ENCODE results near the gene KCNMB4.

Gene KCNMB4

DNA sequence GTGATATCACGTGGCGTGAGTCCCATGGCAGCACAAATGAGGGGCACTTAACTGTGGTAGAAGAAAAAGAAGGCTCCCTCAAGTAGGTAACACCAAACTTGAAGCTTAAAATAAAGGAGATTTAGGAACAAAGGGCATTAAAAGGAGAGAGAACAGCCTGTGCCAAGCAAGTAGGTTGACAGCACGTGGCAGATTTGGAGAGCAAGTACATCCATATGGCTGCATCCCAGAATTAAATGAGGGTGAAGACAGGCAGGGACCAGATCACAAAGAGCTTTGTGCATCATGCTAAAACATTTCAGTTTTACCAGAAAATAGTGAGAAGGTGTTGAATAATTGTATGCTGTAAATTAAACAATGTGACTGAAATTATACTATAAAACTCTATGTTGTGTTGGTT, 32.8 kb downstream of the KCNMB4 start:
- no peak for TF ChIP-seq SIN3A (IDR thresholded peaks at IDR 0.05; ENCODE audit: borderline replicate concordance, insufficient read depth, low read length)
- no peak for TF ChIP-seq POLR2AphosphoS5 (IDR thresholded peaks at IDR 0.05; ENCODE audit: low read depth, low read length)
- no peak for TF ChIP-seq FOXP2 (optimal IDR thresholded peaks at IDR 0.05; ENCODE audit: borderline replicate concordance, extremely low read depth, extremely low read length, insufficient read depth)
- no peak for TF ChIP-seq REST (IDR thresholded peaks at IDR 0.05; ENCODE audit: insufficient read depth in 1 of 2, low read depth in 2 of 2, low read length in 2 of 2)
- no peak for TF ChIP-seq TAF1 (IDR thresholded peaks at IDR 0.05; ENCODE audit: borderline replicate concordance, insufficient read depth, low read length)

- TF ChIP-seq REST (IDR thresholded peaks at IDR 0.05; ENCODE audit: insufficient read depth in 1 of 2, low read depth in 2 of 2, low read length in 2 of 2): no peak
- no peak for TF ChIP-seq POLR2AphosphoS5 (IDR thresholded peaks at IDR 0.05; ENCODE audit: low read depth, low read length)
- TF ChIP-seq FOXP2 (optimal IDR thresholded peaks at IDR 0.05; ENCODE audit: borderline replicate concordance, extremely low read depth, extremely low read length, insufficient read depth): no peak
- TF ChIP-seq TAF1 (IDR thresholded peaks at IDR 0.05; ENCODE audit: borderline replicate concordance, insufficient read depth, low read length): no peak
- TF ChIP-seq SIN3A (IDR thresholded peaks at IDR 0.05; ENCODE audit: borderline replicate concordance, insufficient read depth, low read length): no peak
Measured at GRCh38 chr12:70399311-70399710, 33.2 kb downstream of the KCNMB4 start.

- TF ChIP-seq FOXP2 (optimal IDR thresholded peaks at IDR 0.05; ENCODE audit: borderline replicate concordance, extremely low read depth, extremely low read length, insufficient read depth): no peak
- TF ChIP-seq POLR2AphosphoS5 (IDR thresholded peaks at IDR 0.05; ENCODE audit: low read depth, low read length): no peak
- no peak for TF ChIP-seq SIN3A (IDR thresholded peaks at IDR 0.05; ENCODE audit: borderline replicate concordance, insufficient read depth, low read length)
- TF ChIP-seq REST (IDR thresholded peaks at IDR 0.05; ENCODE audit: insufficient read depth in 1 of 2, low read depth in 2 of 2, low read length in 2 of 2): no peak
- no peak for TF ChIP-seq TAF1 (IDR thresholded peaks at IDR 0.05; ENCODE audit: borderline replicate concordance, insufficient read depth, low read length)
Measured at GRCh38 chr12:70400124-70400523, 34.0 kb downstream of the KCNMB4 start.

DNA sequence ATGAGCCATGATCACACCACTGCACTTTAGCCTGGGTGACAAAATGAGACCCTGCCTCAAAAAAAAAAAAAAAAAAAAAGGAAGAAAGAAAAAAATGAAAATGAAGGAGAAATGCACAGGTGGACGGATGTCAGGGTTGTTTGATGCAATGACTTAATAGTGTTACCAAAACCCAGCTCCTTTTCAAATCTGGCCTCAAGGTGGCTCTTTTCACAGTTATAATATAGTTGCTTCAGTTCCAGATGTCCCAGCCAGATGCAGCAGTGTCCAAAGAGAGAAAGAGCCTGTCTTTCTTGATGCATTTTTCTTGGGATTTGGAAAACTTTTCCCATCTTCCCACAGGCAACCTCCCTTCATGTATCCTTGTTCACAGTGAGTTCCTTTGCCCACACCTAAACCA, 36.5 kb downstream of the KCNMB4 start:
- TF ChIP-seq TAF1 (IDR thresholded peaks at IDR 0.05; ENCODE audit: borderline replicate concordance, insufficient read depth, low read length): no peak
- TF ChIP-seq SIN3A (IDR thresholded peaks at IDR 0.05; ENCODE audit: borderline replicate concordance, insufficient read depth, low read length): no peak
- TF ChIP-seq POLR2AphosphoS5 (IDR thresholded peaks at IDR 0.05; ENCODE audit: low read depth, low read length): no peak
- no peak for TF ChIP-seq FOXP2 (optimal IDR thresholded peaks at IDR 0.05; ENCODE audit: borderline replicate concordance, extremely low read depth, extremely low read length, insufficient read depth)
- no peak for TF ChIP-seq REST (IDR thresholded peaks at IDR 0.05; ENCODE audit: insufficient read depth in 1 of 2, low read depth in 2 of 2, low read length in 2 of 2)

GRCh38 chr12:70403826-70404225, 37.7 kb downstream of the KCNMB4 start:
- no peak for TF ChIP-seq POLR2AphosphoS5 (IDR thresholded peaks at IDR 0.05; ENCODE audit: low read depth, low read length)
- TF ChIP-seq FOXP2 (optimal IDR thresholded peaks at IDR 0.05; ENCODE audit: borderline replicate concordance, extremely low read depth, extremely low read length, insufficient read depth): no peak
- TF ChIP-seq TAF1 (IDR thresholded peaks at IDR 0.05; ENCODE audit: borderline replicate concordance, insufficient read depth, low read length): no peak
- TF ChIP-seq REST (IDR thresholded peaks at IDR 0.05; ENCODE audit: insufficient read depth in 1 of 2, low read depth in 2 of 2, low read length in 2 of 2): no peak
- TF ChIP-seq SIN3A (IDR thresholded peaks at IDR 0.05; ENCODE audit: borderline replicate concordance, insufficient read depth, low read length): no peak

All from PFSK-1 (cell line).